ENCODE data around the gene FBH1.
"Not testable (repeated sequence)": the region's sequence is repeated elsewhere in the genome, so short reads cannot be mapped to it uniquely, and the experiment has no call there.

The FBH1 gene

GRCh38 chr10:5941579-5941978 is 51.5 kb downstream of the FBH1 start:
- DNase-seq (ENCODE audit: low spot score): no peak

GRCh38 chr10:5942001-5942400 is 52.0 kb downstream of the FBH1 start:
- DNase-seq (ENCODE audit: low spot score): no peak

GRCh38 chr10:5942474-5942873 is 52.4 kb downstream of the FBH1 start:
- no peak for DNase-seq (ENCODE audit: low spot score)

DNA sequence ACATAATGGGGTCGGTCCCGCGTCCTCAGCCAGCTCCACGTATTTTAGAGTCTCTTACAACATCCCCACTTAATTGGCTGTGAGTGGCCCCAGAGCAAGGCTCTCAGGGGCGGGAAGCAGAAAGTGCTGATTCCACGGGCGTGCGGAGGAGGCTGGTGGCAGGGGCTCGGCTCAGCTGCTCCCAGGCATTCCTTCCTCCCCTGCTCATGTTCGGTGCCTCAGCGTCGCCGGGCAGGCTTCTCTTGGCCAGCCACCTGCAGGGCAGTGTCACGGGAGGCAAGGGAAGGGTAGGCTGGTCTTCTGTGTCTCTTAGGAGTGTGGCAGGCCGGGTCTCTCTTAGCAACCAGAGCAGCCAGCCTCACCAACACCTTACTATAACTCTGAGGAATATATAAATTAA is 53.5 kb downstream of the FBH1 start:
- DNase-seq (ENCODE audit: low spot score): no peak

DNA sequence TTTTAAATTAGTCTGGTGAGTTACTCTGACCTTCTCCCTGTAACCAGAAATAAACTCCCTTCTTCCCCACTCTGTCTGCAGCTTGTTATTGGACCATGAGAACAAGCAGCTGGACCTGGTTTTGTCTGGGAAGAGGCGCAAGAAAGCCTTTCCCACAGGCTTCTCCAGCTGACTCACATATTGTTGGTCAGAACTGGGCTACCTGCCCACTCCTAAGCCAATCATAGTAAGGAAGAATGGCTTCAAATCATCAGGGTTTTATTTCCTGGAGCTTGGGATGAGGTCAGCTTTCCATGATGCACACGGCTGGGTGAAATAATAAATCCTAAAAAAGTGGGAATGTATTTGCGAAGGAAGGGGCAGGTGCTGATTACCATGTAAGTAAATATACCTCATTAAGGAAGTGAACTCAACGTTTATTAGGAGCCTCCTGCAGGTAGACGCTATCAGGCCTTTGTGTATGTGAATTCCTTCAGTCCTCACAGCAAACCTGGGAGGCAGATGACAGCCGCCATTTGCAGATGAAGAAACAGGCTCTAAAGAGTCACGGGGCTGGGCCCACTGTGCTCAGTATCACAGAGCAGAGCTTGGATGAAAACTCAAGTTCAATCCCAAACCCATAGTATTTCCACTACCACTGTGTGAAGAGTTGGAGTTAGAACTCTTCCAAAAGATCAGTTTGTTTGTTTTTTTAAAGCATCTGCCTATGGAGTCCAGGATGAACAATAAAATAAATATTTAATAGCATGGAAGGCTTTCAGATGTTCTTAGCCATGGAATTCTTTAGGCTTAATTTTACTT is 54.5 kb downstream of the FBH1 start:
- no peak for DNase-seq (ENCODE audit: low spot score)

GRCh38 chr10:5945190-5945509 is 55.1 kb downstream of the FBH1 start:
- no peak for DNase-seq (ENCODE audit: low spot score)

DNA sequence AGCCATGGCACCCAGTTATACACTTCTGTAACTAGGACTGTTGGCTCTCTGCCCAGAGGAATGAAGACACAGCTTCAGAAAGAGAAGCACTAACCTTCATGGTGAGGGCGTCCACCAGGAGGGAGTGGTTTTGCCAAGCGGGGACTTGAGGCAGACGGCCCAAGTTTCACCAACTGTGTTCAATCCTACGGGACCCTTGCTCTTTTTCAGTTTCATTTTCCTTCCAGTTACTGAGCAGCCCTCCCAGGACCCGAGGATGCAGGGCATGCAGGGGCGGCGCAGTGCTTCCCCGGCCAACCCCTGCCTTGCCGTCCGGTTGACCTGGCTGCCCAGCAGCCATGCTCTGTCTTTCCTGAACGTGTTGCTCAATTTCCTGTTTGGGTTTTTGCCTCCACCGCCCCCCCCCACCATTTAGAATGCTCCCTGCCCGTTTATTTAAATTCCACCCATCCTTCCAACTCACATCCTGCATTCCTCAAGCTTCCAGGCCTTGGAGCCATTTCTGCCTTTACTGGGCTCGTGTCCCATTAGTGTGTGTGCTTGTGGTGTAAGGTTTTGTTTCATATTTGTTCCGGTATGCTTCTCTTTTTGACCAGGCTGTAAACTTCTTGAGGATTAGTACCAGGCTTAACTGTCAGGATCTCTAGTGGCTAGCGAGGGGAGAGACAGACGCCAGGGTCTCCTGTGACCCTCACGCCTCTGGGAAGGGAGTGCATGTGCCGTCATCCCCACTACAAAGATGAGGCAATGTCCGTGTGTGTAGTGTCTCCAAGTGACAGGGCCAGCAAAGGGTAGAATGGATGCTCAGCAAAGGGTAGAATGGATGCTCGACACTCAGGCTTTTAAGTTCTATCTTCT is 55.7 kb downstream of the FBH1 start:
- DNase-seq (ENCODE audit: low spot score): no peak

GRCh38 chr10:5946419-5946775 is 56.4 kb downstream of the FBH1 start:
- DNase-seq (ENCODE audit: low spot score): not testable (repeated sequence)

- DNase-seq (ENCODE audit: low spot score): no peak
These were observed 56.7 kb downstream of the FBH1 start for GRCh38 chr10:5946786-5947185.

DNA sequence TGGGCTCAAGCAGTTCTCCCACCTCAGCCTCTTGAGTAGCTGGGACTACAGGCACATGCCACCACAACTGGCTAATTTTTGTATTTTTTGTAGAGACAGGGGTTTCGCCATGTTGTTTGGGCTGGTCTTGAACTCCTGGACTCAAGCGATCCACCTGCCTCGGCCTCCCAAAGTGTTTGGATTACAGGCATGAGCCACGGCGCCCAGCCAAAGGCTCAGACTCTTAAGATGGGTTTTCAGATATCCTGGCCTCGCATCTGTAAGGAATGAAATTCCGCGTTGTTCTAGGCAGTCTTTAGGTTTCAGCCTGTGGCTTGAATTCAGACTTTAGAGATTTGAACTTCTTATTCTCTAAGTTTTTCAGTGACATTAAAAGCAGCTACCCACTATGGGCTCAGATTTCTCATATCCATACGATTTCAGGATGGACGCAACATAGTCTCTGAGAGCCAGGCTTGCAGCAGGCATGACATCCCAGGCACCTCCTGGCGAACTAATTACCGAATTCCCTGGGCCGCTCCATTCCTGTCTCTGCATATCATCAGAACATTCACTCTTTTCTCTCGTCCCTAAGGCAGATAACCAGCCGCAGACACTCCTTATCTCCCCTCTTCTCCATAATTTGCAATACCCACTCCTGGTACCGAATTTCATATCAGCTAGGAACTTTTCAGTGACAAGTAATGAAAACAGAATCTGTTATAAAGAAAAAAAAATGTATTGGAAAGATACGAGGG is 57.6 kb downstream of the FBH1 start:
- no peak for DNase-seq (ENCODE audit: low spot score)

DNA sequence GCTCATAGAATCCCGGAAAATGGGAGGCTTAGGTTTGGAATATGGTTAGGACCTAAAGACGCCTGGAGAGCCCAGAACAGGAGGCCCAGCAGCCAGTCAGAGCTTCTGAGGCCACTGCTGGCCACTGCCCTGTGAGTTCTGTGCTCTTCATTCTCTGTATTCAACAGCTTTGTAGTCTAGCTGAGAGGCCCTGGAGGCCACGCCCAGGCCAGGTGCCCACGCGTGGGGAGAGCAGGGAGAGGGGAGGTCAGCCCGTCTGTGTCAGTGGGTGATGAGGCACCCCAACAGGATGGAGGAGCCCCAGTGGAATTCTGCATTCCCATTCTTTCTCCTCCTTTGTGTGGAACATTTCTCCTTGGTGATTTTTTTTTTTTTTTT is 58.2 kb downstream of the FBH1 start:
- DNase-seq (ENCODE audit: low spot score): no peak

GRCh38 chr10:5949009-5949759 is 59.1 kb downstream of the FBH1 start:
- no peak for DNase-seq (ENCODE audit: low spot score)

GRCh38 chr10:5951167-5951711 is 61.2 kb downstream of the FBH1 start:
- DNase-seq (ENCODE audit: low spot score): no peak

GRCh38 chr10:5951721-5952407 is 61.8 kb downstream of the FBH1 start:
- DNase-seq (ENCODE audit: low spot score): no peak

GRCh38 chr10:5952731-5953385 is 62.8 kb downstream of the FBH1 start:
- no peak for DNase-seq (ENCODE audit: low spot score)

- no peak for DNase-seq (ENCODE audit: low spot score)
These were observed 63.6 kb downstream of the FBH1 start for GRCh38 chr10:5953676-5954075.

DNA sequence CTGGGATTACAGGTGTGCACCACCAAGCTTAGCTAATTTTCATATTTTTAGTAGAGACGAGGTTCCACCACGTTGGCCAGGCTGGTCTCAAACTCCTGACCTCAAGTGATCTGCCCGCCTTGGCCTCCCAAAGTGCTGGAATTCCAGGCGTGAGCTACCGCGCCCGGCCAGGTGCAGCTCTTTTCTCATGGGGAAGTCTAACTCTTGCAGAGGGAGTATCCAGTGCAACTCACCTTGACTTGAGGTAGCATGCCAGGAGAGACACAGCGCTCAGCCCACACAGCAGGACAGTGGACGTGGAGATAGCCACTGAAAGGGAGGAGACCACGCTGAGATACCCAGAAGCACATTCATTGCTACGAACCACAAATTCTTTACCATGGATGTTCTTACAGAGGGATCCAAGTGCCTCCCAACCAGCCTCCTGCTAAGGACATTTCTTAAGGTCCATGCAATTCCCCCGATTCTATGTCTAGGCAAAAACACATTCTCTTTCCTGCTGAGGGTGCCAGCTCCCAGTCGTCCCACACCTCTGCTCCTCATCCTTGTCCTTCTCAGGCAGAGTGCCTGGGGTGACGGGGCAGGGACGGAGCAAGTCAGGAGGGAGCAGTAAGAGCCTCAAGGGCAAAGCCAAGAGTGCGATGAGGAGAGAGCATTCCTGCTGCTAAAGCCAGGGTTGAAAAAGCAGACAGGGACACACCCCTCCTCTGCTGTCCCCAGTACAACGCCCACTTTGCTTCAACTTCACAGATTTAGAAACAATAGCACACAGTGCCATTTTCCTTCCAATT is 66.3 kb downstream of the FBH1 start:
- no peak for DNase-seq (ENCODE audit: low spot score)

DNA sequence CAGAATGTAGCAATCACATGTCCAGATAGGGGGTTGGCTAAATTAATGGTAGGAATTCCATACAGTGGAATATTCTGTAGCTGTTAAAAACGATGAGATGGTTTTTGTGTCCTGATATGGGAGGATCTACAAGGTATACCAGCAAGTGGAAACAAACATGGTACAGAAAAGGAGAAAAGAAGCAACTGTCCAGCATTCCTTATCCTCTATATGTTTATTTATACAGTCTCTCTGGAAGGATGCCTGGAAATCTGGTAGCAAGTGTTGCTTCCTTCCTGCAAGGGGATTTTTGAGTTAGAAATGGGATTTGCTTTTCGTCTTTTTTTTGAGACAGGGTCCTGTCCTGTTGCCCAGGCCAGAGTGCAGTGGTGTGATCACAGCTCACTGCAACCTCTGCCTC is 68.0 kb downstream of the FBH1 start:
- DNase-seq (ENCODE audit: low spot score): no peak

GRCh38 chr10:5958675-5959074 is 68.6 kb downstream of the FBH1 start:
- DNase-seq (ENCODE audit: low spot score): no peak

DNA sequence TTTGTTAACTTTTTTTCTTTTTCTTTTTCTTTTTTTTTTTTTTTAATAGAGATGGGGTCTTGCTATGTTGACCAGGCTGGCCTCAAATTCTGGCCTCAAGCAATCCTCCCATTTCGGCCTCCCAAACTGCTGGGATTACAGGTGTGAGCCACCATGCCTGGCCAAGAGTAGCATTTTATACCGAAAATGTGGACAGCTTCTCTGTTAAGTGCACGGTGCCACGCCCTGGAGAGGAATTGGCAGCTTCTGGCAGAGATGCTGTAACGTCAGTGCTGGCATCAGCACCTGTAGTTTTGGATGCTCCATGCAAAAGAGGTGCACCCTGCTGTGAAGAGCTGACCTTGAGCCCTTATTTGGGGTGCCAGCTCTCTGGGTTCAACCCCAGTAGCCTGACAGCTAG is 69.1 kb downstream of the FBH1 start:
- DNase-seq (ENCODE audit: low spot score): no peak
